Measurements from ENCODE around the gene LEFTY2. TPM values are rescaled to one million over a fixed set of nuclear protein-coding genes. Genes with fewer than 3 reads are reported as not detected.

LEFTY2 gene
- polyA plus RNA-seq, 3 donors from 2014 or later: not detected

DNA sequence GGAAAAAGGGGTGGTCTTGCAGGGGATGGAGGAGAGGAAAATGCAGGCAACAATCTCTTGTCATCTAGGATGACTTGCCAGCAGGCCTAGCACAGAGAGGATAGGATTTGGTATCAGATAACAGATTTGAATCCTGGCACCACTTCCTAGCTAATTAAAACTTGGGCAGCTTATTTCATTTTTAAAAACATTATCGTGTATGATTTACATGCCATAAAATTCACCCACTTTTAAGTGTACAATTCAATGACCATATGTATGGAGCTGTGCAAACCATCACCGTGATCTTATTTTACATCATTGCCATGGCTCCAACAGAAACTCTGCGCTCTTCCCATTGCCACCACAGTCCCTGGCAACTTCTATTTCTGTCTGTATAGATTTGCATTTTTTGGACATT lies 23.9 kb downstream of the LEFTY2 start:
- peak overlapping the region in 4 of 6 donors; percentile 44 to 68 (median 52) for H3K27ac Mint-ChIP-seq

DNA sequence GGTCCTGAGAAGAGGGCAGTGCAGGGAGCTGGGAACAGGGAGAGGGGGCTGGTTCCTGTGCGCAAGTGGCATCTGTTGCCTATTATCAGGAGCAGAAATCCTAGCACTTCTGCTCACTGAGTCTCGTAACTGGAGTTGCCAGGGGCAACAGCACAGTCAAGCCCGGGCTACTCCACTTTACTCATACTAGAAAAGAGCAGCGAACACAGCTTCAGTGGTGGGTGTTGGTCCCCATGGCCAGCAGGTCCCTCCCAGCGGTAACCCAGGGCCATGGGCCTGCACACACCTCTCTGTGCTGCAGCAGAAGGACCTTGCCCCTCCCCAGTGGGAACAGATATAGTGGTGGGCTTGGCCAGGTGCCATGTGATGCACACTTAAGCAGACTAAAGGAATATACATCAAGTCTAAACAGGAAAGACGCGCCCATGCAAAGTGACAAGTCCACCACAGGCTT lies 25.5 kb downstream of the LEFTY2 start:
- Mint-ChIP-seq H3K27me3 (ENCODE audit: low read depth in 3 of 3) (peaks cover 0 to 2% (median 0%) of the 10 kb centered on the region in 3 donors), H3K4me1 (peaks cover 28 to 36% of the 10 kb centered on the region in 2 donors), H3K27ac (peak overlapping the region; percentile 26 to 74 (median 60)), H3K9me3 (no peaks in the 10 kb centered on the region), H3K36me3 (peaks cover 7 to 33% (median 17%) of the 10 kb centered on the region in 3 donors), H3K4me3 (peak overlapping the region in 4 of 5 donors; percentile 9 to 44 (median 22))
- peak in 2 of 3 donors; percentile 8 to 18 for DNase-seq

More for the DNA sequence above, 23.9 kb downstream of the LEFTY2 start:
- Mint-ChIP-seq H3K36me3 (peaks cover 7 to 33% (median 17%) of the 10 kb centered on the region in 3 donors), H3K4me1 (peaks cover 28 to 36% of the 10 kb centered on the region in 2 donors), H3K27me3 (ENCODE audit: low read depth in 3 of 3) (peaks cover 0 to 2% (median 0%) of the 10 kb centered on the region in 3 donors), H3K9me3 (no peaks in the 10 kb centered on the region), H3K4me3 (no peak overlapping the region)
- no peak for DNase-seq

DNA sequence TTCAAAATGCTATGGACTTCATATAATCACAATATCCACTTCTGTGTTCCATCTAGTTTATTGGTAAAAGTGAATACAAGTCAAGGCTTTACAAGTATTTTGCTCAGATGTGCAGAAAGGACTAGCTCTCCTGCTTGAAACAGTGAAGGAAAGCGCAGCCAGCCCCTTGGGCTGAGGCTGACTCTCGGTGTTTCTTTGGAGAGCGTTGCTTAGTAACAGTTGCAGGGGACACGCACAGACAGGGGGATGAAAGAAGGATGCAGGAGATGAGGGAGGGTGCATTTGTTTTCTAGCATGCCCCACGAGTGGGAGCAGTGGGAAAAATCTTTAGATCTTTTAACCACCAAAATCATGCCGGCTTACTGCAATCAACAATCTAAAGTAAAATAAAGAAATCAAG lies 26.1 kb downstream of the LEFTY2 start:
- DNase-seq: no peak
- peaks cover 27 to 36% of the 10 kb centered on the region in 2 donors for H3K4me1 Mint-ChIP-seq
- H3K9me3 Mint-ChIP-seq: no peaks in the 10 kb centered on the region
- peak overlapping the region; percentile 12 to 74 (median 60) for H3K27ac Mint-ChIP-seq
- H3K4me3 Mint-ChIP-seq: peak overlapping the region in 1 of 5 donors; percentile 23
- H3K27me3 Mint-ChIP-seq (ENCODE audit: low read depth in 3 of 3): peaks cover 0 to 2% (median 0%) of the 10 kb centered on the region in 3 donors
- peaks cover 7 to 29% (median 17%) of the 10 kb centered on the region in 3 donors for H3K36me3 Mint-ChIP-seq

DNA sequence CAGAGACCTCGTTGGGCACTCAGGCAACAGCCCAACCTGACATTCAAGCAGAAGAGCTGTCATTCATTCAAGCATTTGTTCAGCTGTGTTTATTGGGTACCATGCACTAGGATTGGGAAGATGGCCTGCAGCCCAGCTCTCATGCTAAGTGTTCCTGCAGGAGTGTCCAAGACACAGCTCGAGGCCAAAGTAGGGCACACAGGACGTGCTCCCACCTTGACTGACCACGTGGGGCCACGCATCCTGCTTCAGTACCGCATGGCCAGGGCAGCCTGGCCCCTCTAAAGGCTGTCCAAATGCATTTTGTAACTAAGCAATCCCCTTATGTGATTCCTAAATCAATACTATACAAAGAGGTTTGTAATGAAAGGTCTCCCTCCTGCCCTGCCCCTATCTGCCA lies 26.6 kb downstream of the LEFTY2 start:
- H3K9me3 Mint-ChIP-seq: no peaks in the 10 kb centered on the region
- peaks cover 25 to 36% of the 10 kb centered on the region in 2 donors for H3K4me1 Mint-ChIP-seq
- H3K36me3 Mint-ChIP-seq: peaks cover 7 to 23% (median 17%) of the 10 kb centered on the region in 3 donors
- no peak for DNase-seq
- H3K27ac Mint-ChIP-seq: peak overlapping the region in 1 of 6 donors; percentile 43
- H3K4me3 Mint-ChIP-seq: no peak overlapping the region
- H3K27me3 Mint-ChIP-seq (ENCODE audit: low read depth in 3 of 3): peaks cover 0 to 2% (median 0%) of the 10 kb centered on the region in 3 donors

DNA sequence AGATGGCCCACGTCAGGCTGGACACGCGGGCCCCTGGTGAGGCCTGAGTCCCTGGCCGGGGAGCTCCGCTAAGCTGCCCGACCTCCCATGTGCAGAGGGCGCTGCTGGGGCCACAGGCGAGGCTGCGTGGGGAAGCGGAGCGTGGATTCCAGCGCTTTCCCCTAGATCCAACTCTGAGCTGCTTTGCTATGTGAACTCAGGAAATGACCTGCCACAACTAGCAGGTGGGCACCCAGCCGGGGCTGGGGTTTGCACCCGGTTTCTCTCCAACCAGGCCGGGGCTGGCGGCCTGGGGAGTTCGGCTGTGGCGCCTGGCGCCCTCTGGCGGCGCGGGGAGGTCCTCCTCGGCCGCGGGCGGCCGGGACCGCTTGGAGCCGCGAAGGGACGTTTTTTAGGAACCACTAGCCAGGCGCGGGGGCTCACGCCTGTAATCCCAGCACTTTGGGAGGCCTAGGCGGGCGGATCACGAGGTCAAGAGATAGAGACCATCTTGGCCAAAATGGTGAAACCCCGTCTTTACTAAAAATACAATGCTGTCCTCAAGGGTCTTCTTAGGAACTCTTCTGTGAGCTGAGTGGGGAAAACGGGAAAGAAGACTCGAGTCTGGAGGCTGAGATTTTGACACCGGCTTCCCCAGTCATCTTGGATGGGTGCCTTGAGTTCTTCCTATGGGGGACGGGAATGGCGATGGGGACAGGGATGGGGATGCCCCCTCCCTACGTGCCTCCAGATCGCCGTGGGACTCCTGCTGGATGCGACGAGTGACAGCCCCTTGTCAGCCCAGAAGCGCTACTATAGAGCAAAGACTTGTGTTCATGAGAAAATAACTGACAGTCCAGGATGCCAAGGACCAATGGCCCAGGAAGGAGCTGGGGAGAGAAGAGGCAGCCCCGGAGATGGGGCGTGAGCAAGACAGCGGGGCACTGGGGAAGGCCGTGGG lies 29.6 kb downstream of the LEFTY2 start:
- peaks cover 16% of the 10 kb centered on the region in 2 donors for H3K4me1 Mint-ChIP-seq
- no peaks in the 10 kb centered on the region for H3K9me3 Mint-ChIP-seq
- H3K4me3 Mint-ChIP-seq: no peak overlapping the region
- H3K27ac Mint-ChIP-seq: peak overlapping the region in 1 of 6 donors; percentile 57
- peaks cover 0 to 2% (median 0%) of the 10 kb centered on the region in 3 donors for H3K27me3 Mint-ChIP-seq (ENCODE audit: low read depth in 3 of 3)
- DNase-seq: peak; percentile 63 to 74 (median 68)
- H3K36me3 Mint-ChIP-seq: peaks cover 5 to 16% (median 9%) of the 10 kb centered on the region in 3 donors

DNA sequence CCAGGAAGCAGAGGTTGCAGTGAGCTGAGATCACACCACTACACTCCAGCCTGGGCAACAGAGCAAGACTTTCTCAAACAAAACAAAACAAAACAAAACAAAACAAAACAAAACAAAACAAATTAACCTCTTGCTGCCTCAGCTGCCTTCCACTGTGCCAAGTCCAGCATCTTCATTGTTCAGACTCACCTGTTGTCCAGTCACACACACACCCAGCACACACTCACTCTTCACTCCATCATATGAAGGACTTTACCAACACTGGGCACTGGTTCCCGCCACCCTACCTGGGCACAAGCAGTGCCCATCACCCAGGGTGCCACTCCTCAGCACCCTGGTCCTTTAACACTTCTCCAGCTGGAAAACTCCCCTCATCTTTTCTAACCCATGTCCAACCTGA lies 31.5 kb downstream of the LEFTY2 start:
- Mint-ChIP-seq H3K9me3 (no peaks in the 10 kb centered on the region), H3K4me3 (no peak overlapping the region), H3K27me3 (ENCODE audit: low read depth in 3 of 3) (no peaks in the 10 kb centered on the region), H3K4me1 (peaks cover 0 to 2% of the 10 kb centered on the region in 2 donors), H3K36me3 (peaks cover 3 to 8% (median 5%) of the 10 kb centered on the region in 3 donors), H3K27ac (peak overlapping the region in 1 of 6 donors; percentile 55)
- DNase-seq: no peak

DNA sequence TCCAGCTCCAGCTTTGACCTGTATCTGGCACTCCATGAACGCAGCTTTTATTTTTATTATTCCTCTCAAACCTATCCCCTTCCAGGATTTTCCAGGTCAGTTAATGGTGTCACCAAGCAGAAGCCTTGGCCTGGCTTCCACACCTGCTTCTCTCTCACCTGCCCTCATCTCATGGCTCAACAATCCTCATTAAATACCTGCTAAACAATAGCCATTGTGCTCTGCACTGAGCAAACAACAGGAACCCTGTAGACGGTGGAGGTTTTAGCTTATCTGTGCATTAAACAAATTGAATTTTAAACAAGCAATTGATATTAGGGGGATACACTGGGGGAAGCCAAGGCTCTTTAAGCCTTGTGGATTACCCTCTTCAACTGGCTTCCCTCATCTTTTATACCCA lies 32.2 kb downstream of the LEFTY2 start:
- Mint-ChIP-seq H3K27me3 (ENCODE audit: low read depth in 3 of 3) (no peaks in the 10 kb centered on the region), H3K9me3 (no peaks in the 10 kb centered on the region), H3K4me1 (peaks cover 0 to 2% of the 10 kb centered on the region in 2 donors), H3K4me3 (no peak overlapping the region), H3K27ac (no peak overlapping the region), H3K36me3 (peaks cover 4 to 8% (median 5%) of the 10 kb centered on the region in 3 donors)
- DNase-seq: no peak

DNA sequence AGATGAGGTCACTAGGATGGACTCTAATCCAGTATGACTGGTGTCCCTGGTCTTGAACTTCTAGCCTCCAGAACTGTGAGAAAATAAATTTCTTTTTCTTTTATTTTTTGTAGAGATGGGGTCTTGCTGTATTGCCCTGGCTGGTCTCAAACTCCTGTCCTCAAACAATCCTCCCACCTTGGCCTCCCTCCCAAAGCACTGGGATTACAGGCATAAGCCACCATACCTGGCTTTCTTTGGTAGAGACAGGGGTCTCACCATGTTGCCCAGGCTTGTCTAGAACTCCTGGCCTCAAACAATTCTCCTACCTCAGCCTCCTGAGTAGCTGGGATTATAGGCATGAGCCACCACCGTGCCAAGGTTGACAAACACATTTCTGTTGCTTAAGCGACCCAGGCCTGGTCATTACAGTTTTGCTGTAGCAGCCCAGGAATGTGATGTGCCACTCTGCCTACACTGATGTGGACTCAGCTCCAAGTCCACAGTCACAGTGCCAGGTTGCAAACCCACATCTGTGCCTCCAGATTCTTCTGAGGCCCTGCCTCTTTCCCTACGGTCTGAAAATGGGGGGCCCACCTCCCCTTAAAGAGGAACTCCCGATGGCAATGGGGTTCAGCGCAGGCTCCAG lies 32.9 kb downstream of the LEFTY2 start:
- peaks cover 0 to 2% of the 10 kb centered on the region in 2 donors for H3K4me1 Mint-ChIP-seq

DNA sequence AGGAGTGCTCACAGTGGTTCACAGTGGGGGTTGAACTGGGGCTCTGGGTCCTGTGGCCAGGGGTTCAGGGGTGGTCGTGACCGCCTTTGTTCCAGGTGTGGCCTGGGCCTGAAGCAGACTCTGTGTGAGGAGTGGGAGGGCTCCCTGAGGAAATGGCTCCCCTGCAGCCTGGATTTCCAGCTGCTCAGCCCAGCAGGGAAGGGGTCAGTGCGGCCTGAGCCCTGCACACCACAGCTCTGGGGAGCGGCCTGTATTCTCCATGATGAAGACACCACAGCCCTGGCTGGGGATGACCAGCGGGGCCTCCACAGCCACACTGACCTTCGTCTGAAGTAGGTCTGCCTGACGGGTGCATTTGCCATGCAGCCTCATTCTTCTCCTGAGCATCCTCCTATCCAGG lies 33.7 kb downstream of the LEFTY2 start:
- H3K36me3 Mint-ChIP-seq: peaks cover 0 to 4% (median 3%) of the 10 kb centered on the region in 3 donors
- no peak overlapping the region for H3K27ac Mint-ChIP-seq
- no peaks in the 10 kb centered on the region for H3K4me1 Mint-ChIP-seq
- no peak for DNase-seq
- H3K9me3 Mint-ChIP-seq: no peaks in the 10 kb centered on the region
- H3K27me3 Mint-ChIP-seq (ENCODE audit: low read depth in 3 of 3): peaks cover 0 to 2% (median 0%) of the 10 kb centered on the region in 3 donors
- H3K4me3 Mint-ChIP-seq: no peak overlapping the region

More for the DNA sequence above, 32.9 kb downstream of the LEFTY2 start:
- Mint-ChIP-seq H3K9me3 (no peaks in the 10 kb centered on the region), H3K27ac (no peak overlapping the region), H3K4me3 (no peak overlapping the region), H3K27me3 (ENCODE audit: low read depth in 3 of 3) (no peaks in the 10 kb centered on the region), H3K36me3 (peaks cover 5 to 8% (median 6%) of the 10 kb centered on the region in 3 donors)
- no peak for DNase-seq

DNA sequence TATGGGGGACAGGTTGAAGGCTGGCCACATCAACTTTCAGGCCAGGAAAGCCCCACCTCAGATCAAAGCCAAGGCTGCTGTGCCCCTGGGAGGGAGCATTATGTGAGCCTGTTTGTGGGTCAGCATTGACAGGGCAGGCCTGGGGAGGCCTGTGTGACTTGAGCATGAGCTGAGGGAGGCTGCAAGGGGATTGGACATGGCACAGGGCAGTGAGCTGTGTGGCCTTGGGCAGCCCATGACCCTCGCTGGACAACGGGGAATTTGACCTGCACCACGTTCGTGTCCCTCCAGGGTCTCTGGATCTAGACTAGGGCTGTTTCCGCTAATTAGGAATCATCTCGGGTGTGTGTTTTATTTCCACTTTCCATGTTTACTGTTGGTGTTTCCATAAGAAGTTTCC lies 34.6 kb downstream of the LEFTY2 start:
- Mint-ChIP-seq H3K27ac (no peak overlapping the region), H3K4me3 (no peak overlapping the region), H3K36me3 (peaks cover 0 to 4% (median 3%) of the 10 kb centered on the region in 3 donors), H3K27me3 (ENCODE audit: low read depth in 3 of 3) (peaks cover 0 to 2% (median 0%) of the 10 kb centered on the region in 3 donors), H3K9me3 (no peaks in the 10 kb centered on the region), H3K4me1 (no peaks in the 10 kb centered on the region)
- DNase-seq: no peak

DNA sequence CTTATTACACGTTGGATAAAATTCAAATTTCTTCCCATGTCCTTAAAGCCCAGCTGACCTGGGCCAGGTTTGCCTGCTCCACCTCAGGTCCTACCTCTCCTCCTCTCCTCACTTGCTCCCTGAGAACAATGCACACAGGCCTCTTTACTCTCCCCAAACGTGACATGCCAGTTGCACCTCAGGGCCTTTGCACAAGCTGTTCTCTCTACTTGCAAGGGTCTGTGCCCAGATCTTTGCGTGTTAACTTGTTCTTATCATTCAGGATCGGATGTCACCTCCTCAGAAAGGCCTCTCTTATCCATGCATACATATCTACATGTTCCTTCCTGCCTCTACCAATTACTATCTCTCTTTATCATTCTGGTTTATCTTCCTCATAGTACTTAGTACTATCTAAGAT lies 37.4 kb downstream of the LEFTY2 start:
- DNase-seq: no peak
- Mint-ChIP-seq H3K4me3 (no peak overlapping the region), H3K4me1 (no peaks in the 10 kb centered on the region), H3K27me3 (ENCODE audit: low read depth in 3 of 3) (peaks cover 0 to 8% (median 2%) of the 10 kb centered on the region in 3 donors), H3K36me3 (peaks cover 0 to 4% (median 3%) of the 10 kb centered on the region in 3 donors), H3K27ac (no peak overlapping the region), H3K9me3 (no peaks in the 10 kb centered on the region)

DNA sequence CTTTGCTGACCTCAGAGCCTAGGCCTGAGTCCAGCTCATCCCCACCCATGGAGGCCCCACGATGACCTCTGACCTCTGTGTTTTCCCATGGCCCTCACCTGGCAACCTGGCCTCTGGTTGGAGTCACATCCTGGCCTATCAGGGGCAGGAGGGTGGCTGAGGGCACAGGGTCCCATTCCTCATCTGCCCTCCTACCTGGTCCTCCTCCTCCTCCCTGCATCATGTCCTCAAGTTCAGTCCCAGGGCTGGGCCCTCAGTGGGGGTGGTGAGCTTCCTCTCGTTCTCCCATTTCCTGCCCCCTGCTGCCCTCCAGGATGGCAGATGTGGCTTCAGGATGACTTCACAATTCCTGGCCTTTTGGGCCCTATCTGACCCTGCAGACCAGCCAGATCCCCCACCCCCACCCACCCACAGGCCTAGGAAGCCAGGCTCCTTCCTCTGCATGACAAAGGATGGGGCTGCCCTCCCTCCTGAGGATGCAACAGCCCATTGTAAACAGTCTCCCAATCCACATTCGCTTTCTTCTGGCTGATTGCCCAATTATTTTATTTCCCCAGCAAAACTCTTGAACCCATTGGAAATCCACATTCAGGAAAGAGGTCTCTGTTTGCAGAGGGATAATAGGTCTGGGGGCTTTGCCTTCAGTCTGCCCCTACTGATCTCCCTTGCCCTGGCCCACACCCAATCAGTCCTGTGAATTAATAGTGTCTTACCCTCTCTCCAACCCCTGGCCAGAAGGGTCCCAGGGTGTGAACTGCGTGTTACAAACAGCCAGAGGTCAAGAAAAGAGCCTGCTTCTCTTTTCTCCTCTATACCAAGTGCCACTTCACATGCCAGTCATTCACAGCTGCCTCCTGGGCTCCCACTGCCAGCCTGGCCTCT lies 41.7 kb downstream of the LEFTY2 start:
- no peak for DNase-seq
- Mint-ChIP-seq H3K4me3 (no peak overlapping the region), H3K4me1 (peaks cover 26% of the 10 kb centered on the region in 2 donors), H3K27ac (peak overlapping the region in 1 of 6 donors; percentile 33), H3K27me3 (ENCODE audit: low read depth in 3 of 3) (peaks cover 8 to 13% (median 10%) of the 10 kb centered on the region in 3 donors), H3K36me3 (peaks cover 0 to 3% (median 0%) of the 10 kb centered on the region in 3 donors), H3K9me3 (no peaks in the 10 kb centered on the region)
